SK-N-SH treated with all-trans-retinoic acid at 6 μM for 48 hours (cell line): ENCODE results near the gene RSPH9.

Experiments
- ISL1 ChIP-seq: fragments of 250-450 bp; sonication (Bioruptor Pico); IDR thresholded peaks from 2 replicates; pipeline ENCODE4 v2.1.2; 2022; ENCODE audit warnings: mild to moderate bottlenecking, moderate library complexity
- TCF4 ChIP-seq: fragments of 250-450 bp; sonication (Bioruptor Pico); IDR thresholded peaks from 2 replicates; pipeline ENCODE4 v1.8.0; 2021; ENCODE audit warnings: mild to moderate bottlenecking, moderate library complexity, borderline replicate concordance

DNA sequence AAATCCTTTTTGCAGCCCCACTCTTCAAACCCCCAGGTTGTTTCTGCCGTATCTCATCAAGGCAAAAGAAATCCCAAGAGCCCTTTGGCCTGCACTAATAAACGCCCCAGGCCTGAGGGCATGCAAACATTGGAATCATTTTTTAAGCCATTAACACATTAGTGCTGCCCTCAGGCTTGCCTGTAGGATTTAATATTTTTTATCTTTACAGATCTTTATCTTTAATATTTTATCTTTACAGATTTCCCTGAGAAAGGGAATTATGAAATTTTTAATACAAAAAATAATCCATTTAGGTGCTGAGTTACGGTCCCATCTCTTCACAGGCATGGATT, 30.5 kb upstream of the RSPH9 start:
- TF ChIP-seq TCF4 (CRISPR knock-in tag) (no peak), ISL1 (CRISPR knock-in tag) (no peak)
